DMS153 (cell line): Measurements from ENCODE around the gene IRAK3.
"Not testable (repeated sequence)": the region's sequence is repeated elsewhere in the genome, so short reads cannot be mapped to it uniquely, and the experiment has no call there.

Source experiments
- DNase-seq: peaks from one replicate; lab custom pipeline; 2025; lab: John Stamatoyannopoulos, UW

IRAK3 gene

GRCh38 chr12:66174391-66175325 lies 14.4 kb upstream of the IRAK3 start:
- not testable (repeated sequence) for DNase-seq

GRCh38 chr12:66176105-66176900 lies 12.7 kb upstream of the IRAK3 start:
- no peak for DNase-seq

GRCh38 chr12:66182956-66183355 lies 6.1 kb upstream of the IRAK3 start:
- no peak for DNase-seq

- not testable (repeated sequence) for DNase-seq
Observed at GRCh38 chr12:66184822-66185221, 4.2 kb upstream of the IRAK3 start.

GRCh38 chr12:66187036-66187435 lies 2.0 kb upstream of the IRAK3 start:
- DNase-seq = no peak

GRCh38 chr12:66187821-66188220 lies 1.2 kb upstream of the IRAK3 start:
- no peak for DNase-seq

GRCh38 chr12:66189486-66189843 lies 451 bp downstream of the IRAK3 start:
- DNase-seq = no peak

- no peak for DNase-seq
Observed at GRCh38 chr12:66189889-66190288, 875 bp downstream of the IRAK3 start.

GRCh38 chr12:66190519-66191370 lies 1.7 kb downstream of the IRAK3 start:
- no peak for DNase-seq

GRCh38 chr12:66191547-66192126 lies 2.6 kb downstream of the IRAK3 start:
- DNase-seq = peak; percentile 54

- DNase-seq = no peak
Observed at GRCh38 chr12:66194122-66194521, 5.1 kb downstream of the IRAK3 start.

- DNase-seq = no peak
Observed at GRCh38 chr12:66195242-66195641, 6.2 kb downstream of the IRAK3 start.

GRCh38 chr12:66196806-66197205 lies 7.8 kb downstream of the IRAK3 start:
- no peak for DNase-seq

GRCh38 chr12:66197495-66197921 lies 8.5 kb downstream of the IRAK3 start:
- no peak for DNase-seq

GRCh38 chr12:66199141-66199540 lies 10.1 kb downstream of the IRAK3 start:
- DNase-seq = no peak

GRCh38 chr12:66199831-66200509 lies 11.0 kb downstream of the IRAK3 start:
- DNase-seq = no peak

GRCh38 chr12:66203820-66204219 lies 14.8 kb downstream of the IRAK3 start:
- no peak for DNase-seq

- no peak for DNase-seq
Observed at GRCh38 chr12:66206141-66206540, 17.1 kb downstream of the IRAK3 start.

- DNase-seq = no peak
Observed at GRCh38 chr12:66210840-66211239, 21.8 kb downstream of the IRAK3 start.

- not testable (repeated sequence) for DNase-seq
Observed at GRCh38 chr12:66211573-66211972, 22.6 kb downstream of the IRAK3 start.

GRCh38 chr12:66213011-66213410 lies 24.0 kb downstream of the IRAK3 start:
- DNase-seq = not testable (repeated sequence)
